Panc1 (cell line): ENCODE results near the gene CAPN2.

ENCODE experiments used
- CTCF ChIP-seq: fragments of 450-650 bp; IDR thresholded peaks from 2 replicates; pipeline ENCODE4 v1.5.1; 2017; ENCODE audit warnings: mild to moderate bottlenecking
- POLR2AphosphoS5 ChIP-seq: IDR thresholded peaks from 2 replicates; pipeline ENCODE4 v1.6.1; 2012; ENCODE audit warnings: mild to moderate bottlenecking, low read depth, low read length, moderate library complexity

- TF ChIP-seq CTCF, result no peak
- TF ChIP-seq POLR2AphosphoS5, result no peak
Observed at GRCh38 chr1:223765036-223765718, 52.8 kb downstream of the CAPN2 start.
